ENCODE measurements around the gene TC2N. TPM values are rescaled to one million over a fixed set of nuclear protein-coding genes. Genes with fewer than 3 reads are reported as not detected.

TC2N gene
- total RNA-seq, 2 donors from 2014 or later, result 37.2 to 75.8 TPM

DNA sequence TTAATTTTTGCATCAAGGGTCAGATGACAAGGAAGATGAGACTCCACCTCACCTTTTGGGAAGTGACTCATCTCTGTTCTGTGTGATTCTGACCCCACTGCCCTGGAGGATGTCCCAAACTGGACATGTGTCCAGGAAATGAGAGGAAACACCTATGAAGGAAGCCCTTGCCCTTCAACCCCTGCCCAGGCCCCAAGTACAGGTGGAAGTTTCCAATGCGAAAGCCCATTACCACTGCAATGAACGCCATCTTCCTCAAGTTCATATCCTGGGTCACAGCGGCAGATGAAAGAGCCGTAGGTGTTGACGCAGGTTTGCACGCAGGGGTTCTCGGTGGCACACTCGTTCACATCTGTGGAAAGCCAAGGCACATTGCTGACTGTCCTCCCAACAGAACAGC lies 19.6 kb upstream of the TC2N start:
- H3K27ac ChIP-seq, result no peak overlapping the region
- no peak for TF ChIP-seq POLR2A (IDR thresholded peaks at IDR 0.05)
- TF ChIP-seq, protein P1, sequence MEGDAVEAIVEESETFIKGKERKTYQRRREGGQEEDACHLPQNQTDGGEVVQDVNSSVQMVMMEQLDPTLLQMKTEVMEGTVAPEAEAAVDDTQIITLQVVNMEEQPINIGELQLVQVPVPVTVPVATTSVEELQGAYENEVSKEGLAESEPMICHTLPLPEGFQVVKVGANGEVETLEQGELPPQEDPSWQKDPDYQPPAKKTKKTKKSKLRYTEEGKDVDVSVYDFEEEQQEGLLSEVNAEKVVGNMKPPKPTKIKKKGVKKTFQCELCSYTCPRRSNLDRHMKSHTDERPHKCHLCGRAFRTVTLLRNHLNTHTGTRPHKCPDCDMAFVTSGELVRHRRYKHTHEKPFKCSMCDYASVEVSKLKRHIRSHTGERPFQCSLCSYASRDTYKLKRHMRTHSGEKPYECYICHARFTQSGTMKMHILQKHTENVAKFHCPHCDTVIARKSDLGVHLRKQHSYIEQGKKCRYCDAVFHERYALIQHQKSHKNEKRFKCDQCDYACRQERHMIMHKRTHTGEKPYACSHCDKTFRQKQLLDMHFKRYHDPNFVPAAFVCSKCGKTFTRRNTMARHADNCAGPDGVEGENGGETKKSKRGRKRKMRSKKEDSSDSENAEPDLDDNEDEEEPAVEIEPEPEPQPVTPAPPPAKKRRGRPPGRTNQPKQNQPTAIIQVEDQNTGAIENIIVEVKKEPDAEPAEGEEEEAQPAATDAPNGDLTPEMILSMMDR (IDR thresholded peaks at IDR 0.05), result no peak
- TF ChIP-seq POLR2AphosphoS5 (IDR thresholded peaks at IDR 0.05), result no peak
- intact Hi-C loops (cut with DNase I), result no loop called here
- no peaks in the 10 kb centered on the region for H3K36me3 ChIP-seq
- H3K4me1 ChIP-seq (replicated peaks), result no peaks in the 10 kb centered on the region
- H3K27me3 ChIP-seq (replicated peaks; ENCODE audit: insufficient read depth), result no peaks in the 10 kb centered on the region
- no peaks in the 10 kb centered on the region for H3K9me3 ChIP-seq
- 97% methylated on average over 8 of the region's 8 CpGs for WGBS
- no peak overlapping the region for H3K4me3 ChIP-seq
- DNase-seq (ENCODE audit: low spot score), result no peak

DNA sequence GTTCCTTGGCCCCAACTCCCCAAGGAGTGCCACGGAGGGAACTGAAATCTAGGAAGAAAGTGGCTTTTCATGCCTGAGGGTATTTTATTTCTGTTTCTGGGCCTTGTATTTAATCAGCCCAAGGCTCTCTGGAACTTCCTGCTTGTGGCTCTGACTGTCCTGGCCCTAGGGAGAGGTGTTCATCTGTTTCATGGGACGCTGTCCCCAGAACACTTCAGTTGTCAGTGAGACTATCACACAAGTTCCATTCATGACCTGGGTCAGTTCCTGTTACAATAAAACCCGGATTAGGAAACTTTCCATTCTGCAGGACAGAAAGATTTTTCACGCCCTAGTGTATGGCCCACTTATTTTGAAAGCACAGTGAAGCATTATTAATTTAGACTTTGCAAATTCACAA lies 18.5 kb upstream of the TC2N start:
- intact Hi-C loops (cut with DNase I), result no loop called here
- TF ChIP-seq, protein P1 (IDR thresholded peaks at IDR 0.05), result no peak
- TF ChIP-seq POLR2AphosphoS5 (IDR thresholded peaks at IDR 0.05) (no peak), POLR2A (IDR thresholded peaks at IDR 0.05) (no peak)
- Histone ChIP-seq H3K9me3 (no peaks in the 10 kb centered on the region), H3K36me3 (no peaks in the 10 kb centered on the region), H3K4me1 (replicated peaks) (no peaks in the 10 kb centered on the region), H3K27me3 (replicated peaks; ENCODE audit: insufficient read depth) (no peaks in the 10 kb centered on the region), H3K4me3 (no peak overlapping the region), H3K27ac (no peak overlapping the region)
- WGBS, result 60% methylated on average over 4 of the region's 4 CpGs
- no peak for DNase-seq (ENCODE audit: low spot score)

DNA sequence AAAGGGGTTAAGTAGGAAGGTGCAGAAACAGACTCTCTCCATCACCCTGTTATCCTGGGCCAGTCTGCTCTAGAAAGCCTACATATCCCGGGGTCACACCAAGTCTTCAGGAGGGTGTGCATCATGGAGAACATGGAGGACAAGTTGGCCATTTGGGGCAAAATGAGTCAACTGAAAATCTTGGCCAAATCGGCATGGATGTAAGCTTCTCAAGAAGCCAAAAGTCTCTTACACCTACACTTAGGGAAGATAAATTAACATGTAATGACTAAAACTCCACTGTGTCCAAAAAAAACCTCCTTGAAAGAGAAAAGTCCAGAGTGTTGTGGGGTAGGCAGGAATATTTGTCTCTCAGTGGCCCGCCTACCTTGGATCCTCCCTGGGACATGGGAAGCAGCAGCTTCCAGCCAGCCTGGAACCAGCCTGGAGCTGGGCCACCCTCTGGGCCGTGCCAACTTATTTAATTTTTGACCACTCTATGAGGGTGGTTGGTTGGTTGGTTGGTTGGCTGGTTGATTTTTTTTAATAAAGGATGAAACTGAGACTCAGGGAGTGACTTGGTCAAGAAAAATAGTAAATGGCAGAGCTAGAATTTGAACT lies 17.9 kb upstream of the TC2N start:
- Histone ChIP-seq H3K4me1 (replicated peaks) (no peaks in the 10 kb centered on the region), H3K27ac (no peak overlapping the region), H3K36me3 (no peaks in the 10 kb centered on the region), H3K27me3 (replicated peaks; ENCODE audit: insufficient read depth) (no peaks in the 10 kb centered on the region), H3K9me3 (no peaks in the 10 kb centered on the region), H3K4me3 (no peak overlapping the region)
- intact Hi-C loops (cut with DNase I), result no loop called here
- 91% methylated on average over 4 of the region's 4 CpGs for WGBS
- no peak for DNase-seq (ENCODE audit: low spot score)
- no peak for TF ChIP-seq POLR2AphosphoS5 (IDR thresholded peaks at IDR 0.05)
- TF ChIP-seq POLR2A (IDR thresholded peaks at IDR 0.05), result no peak
- TF ChIP-seq, protein P1 (IDR thresholded peaks at IDR 0.05), result no peak

DNA sequence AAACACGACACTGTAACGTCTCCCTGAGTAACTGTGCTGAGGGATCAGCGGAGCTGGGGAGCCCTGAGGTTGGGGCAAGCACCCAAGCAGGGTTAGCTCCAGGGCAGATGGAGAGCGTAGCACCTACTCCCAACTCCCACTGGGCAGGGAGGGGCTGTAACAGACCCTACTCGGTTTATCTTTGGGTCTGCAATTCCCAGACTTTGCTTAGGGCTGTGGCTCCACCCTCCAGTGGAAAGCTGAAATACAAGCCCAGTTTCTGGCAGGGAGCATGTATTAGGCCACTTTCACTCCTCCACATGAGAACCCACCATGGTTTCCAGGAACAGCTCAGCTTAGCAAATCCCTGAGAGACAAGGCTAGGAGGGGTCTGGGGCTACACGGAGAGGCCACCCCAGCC lies 17.3 kb upstream of the TC2N start:
- Histone ChIP-seq H3K9me3 (no peaks in the 10 kb centered on the region), H3K27ac (peak overlapping the region in 1 of 2 donors; percentile 27), H3K4me1 (replicated peaks) (no peaks in the 10 kb centered on the region), H3K27me3 (replicated peaks; ENCODE audit: insufficient read depth) (no peaks in the 10 kb centered on the region), H3K36me3 (no peaks in the 10 kb centered on the region), H3K4me3 (no peak overlapping the region)
- no peak for DNase-seq (ENCODE audit: low spot score)
- 80% methylated on average over 6 of the region's 6 CpGs for WGBS
- intact Hi-C loops (cut with DNase I), result no loop called here
- TF ChIP-seq, protein P1 (IDR thresholded peaks at IDR 0.05), result no peak
- no peak for TF ChIP-seq POLR2A (IDR thresholded peaks at IDR 0.05)
- no peak for TF ChIP-seq POLR2AphosphoS5 (IDR thresholded peaks at IDR 0.05)

DNA sequence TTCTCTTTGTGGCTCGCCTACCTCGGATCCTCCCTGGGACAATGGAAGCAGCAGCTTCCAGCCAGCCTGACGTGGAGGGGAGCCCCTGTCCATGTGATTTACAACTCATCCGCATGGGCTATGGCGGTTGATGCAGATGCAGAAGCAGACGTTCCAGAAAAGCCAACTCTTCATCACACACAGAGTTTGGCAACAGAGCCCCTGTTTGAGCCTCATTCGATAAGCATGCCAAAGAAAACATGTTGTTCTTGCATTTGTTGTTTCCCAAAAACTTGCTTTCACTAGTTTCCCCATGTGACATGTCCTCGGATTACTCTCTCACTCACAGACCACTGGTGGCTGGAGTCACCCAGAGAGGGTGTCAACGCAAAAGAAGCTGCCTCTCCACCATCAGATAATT lies 16.4 kb upstream of the TC2N start:
- Histone ChIP-seq H3K9me3 (no peaks in the 10 kb centered on the region), H3K27ac (peak overlapping the region in 1 of 2 donors; percentile 27), H3K4me3 (no peak overlapping the region), H3K27me3 (replicated peaks; ENCODE audit: insufficient read depth) (no peaks in the 10 kb centered on the region), H3K36me3 (no peaks in the 10 kb centered on the region), H3K4me1 (replicated peaks) (no peaks in the 10 kb centered on the region)
- TF ChIP-seq, protein P1 (IDR thresholded peaks at IDR 0.05), result no peak
- TF ChIP-seq POLR2A (IDR thresholded peaks at IDR 0.05), result no peak
- WGBS, result 54% methylated on average over 9 of the region's 9 CpGs
- intact Hi-C loops (cut with DNase I), result no loop called here
- DNase-seq (ENCODE audit: low spot score), result no peak

Data from prostate gland (tissue), 2 donors.